Activated naive CD4-positive, alpha-beta T cell treated with anti-CD3 and anti-CD28 coated beads, Interleukin-2, amount 10 ng/mL, durations not matched to agents 7 days and 5 days (primary cell): ENCODE measurements around the gene BPIFB1.

Experiments used
- CTCF ChIA-PET: fragments of 350-600 bp; sonication (Branson Sonifier 250); formaldehyde crosslinking; loops from one replicate; lab custom pipeline; 2021; ENCODE audit warnings: antibody characterized with exemption; lab: Charles Lee
- DNase-seq: peaks from one replicate; pipeline ENCODE4 v3.0.0-alpha.2; 2020
- H3K27ac Mint-ChIP-seq: one replicate; pipeline ENCODE4 v1.8.0; 2021; ENCODE audit warnings: mild to moderate bottlenecking, moderate library complexity, mixed read lengths
- H3K27me3 Mint-ChIP-seq: one replicate; pipeline ENCODE4 v1.8.0; 2021; ENCODE audit warnings: mild to moderate bottlenecking, mixed read lengths
- H3K36me3 Mint-ChIP-seq: one replicate; pipeline ENCODE4 v1.8.0; 2021; ENCODE audit warnings: mixed read lengths
- H3K4me1 Mint-ChIP-seq: one replicate; pipeline ENCODE4 v1.8.0; 2021; ENCODE audit warnings: mixed read lengths
- H3K4me3 Mint-ChIP-seq: one replicate; pipeline ENCODE4 v1.8.0; 2021; ENCODE audit warnings: mild to moderate bottlenecking, moderate library complexity, mixed read lengths
- H3K9me3 Mint-ChIP-seq: one replicate; pipeline ENCODE4 v1.8.0; 2021; ENCODE audit warnings: mixed read lengths

BPIFB1 gene

DNA sequence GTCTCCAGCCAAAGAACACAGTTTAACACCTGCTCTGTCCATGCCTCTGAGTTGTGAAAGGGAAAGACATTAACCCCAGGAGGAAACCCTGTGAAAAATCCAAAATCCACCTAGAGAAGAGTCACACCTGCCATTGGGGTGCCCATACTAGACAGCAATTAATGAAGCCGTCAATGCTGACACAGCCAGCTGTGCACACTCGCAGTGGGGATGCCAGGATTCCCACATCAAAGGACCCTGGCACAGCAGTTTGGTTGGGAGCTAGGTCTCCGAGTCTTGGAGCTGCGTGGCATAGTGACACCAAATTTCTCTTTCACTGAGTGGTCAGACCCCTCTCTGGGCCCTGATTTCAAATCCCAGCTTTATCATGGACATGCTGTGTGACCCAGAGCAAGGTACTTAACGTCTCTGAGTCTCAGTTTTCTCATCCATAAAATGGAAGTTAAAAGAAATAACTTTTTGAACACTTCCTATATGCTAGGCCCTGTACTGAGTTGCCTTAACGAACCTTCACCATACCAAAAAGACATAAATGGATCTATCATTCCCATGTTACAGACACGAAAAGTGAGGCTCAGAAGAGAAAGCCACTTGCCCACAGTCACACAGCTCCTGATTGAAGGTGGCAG lies 30.8 kb downstream of the BPIFB1 start:
- Mint-ChIP-seq H3K9me3 (no peaks in the 10 kb centered on the region), H3K4me1 (no peaks in the 10 kb centered on the region), H3K27ac (no peak overlapping the region), H3K27me3 (peaks cover 32% of the 10 kb centered on the region), H3K4me3 (no peak overlapping the region), H3K36me3 (no peaks in the 10 kb centered on the region)
- CTCF ChIA-PET = interaction anchor here (1.1 kb wide), 1 partner anchor 26 kb away, joined by 3 read pairs; no protein-coding TSS in a partner anchor
- no peak for DNase-seq

DNA sequence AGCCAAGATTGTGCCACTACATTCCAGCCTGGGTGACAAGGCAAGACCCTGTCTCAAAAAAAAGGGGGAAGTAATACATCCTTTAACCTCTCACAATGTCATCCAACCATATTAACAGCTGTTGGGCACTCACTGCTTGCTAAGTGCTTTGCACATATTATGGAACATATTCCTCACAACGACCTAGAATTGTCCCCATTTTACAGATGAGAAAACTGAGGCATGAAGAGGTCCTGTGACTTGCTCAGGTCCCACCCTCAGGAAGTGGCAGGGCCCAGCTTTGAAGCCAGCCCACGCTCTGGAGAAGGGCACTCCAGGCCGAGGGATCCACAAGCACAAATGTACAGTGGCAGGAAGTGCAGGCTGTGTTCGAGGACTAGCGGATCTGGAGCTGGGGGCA lies 33.3 kb downstream of the BPIFB1 start:
- peaks cover 43% of the 10 kb centered on the region for H3K27me3 Mint-ChIP-seq
- H3K36me3 Mint-ChIP-seq = no peaks in the 10 kb centered on the region
- no peak overlapping the region for H3K4me3 Mint-ChIP-seq
- no peak overlapping the region for H3K27ac Mint-ChIP-seq
- no peaks in the 10 kb centered on the region for H3K9me3 Mint-ChIP-seq
- CTCF ChIA-PET = interaction anchor here (2.3 kb wide), 1 partner anchor 22 kb away, joined by 5 read pairs; no protein-coding TSS in a partner anchor
- DNase-seq = no peak
- no peaks in the 10 kb centered on the region for H3K4me1 Mint-ChIP-seq

DNA sequence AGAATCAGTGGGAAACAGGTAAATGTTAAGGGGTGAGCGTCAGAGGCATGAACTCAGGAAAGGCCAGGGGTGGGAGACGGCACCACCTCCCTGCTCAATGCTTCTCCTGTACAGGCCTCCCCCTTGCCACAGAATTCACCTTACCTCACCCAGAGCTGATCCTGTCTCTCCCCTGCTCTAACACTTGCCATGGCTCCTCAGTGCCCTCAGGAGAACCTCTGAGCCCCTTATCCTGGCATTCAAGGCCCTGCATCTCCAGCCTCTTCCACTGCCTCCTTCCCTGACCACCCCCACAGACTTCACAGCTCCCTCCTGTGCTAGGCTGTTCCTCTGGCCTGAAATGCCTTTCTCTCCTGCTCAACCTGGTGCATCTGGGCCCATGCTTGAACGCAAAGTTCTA lies 33.9 kb downstream of the BPIFB1 start:
- H3K4me1 Mint-ChIP-seq = no peaks in the 10 kb centered on the region
- peaks cover 39% of the 10 kb centered on the region for H3K27me3 Mint-ChIP-seq
- CTCF ChIA-PET = interaction anchor here (2.3 kb wide), 1 partner anchor 22 kb away, joined by 5 read pairs; no protein-coding TSS in a partner anchor
- no peak overlapping the region for H3K27ac Mint-ChIP-seq
- H3K4me3 Mint-ChIP-seq = no peak overlapping the region
- no peak for DNase-seq
- no peaks in the 10 kb centered on the region for H3K36me3 Mint-ChIP-seq
- no peaks in the 10 kb centered on the region for H3K9me3 Mint-ChIP-seq

DNA sequence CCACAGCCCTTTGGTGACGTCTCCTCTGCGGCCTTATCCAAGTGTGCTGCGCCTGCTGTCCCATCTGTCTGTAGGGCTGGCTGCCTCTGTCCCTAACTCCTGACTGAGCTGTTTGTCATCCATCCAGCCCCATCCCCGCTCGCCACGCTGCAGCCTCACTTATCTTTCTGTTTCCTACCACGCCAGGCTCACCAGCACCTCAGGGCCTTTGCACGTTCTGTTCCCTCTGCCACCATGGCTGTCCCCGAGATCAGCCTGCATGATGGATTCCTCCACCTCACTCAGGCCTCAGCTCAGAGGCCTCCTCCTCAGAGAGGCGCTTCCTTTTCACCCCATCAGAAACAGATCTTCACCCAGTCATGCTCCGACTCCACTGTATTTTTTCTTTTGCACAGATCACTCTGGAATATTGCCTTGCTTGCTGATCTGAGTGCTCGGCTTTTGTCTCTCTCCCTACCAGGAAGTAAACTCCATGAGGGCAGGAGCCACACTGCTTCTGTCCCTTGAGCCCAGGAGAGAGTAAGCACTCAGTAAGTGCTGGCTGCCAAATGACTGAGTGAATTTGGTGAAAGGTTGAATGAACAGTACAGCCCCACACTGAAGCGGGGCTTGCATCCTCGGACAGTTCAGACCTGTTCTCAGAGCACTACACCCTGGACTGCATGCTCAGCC lies 34.5 kb downstream of the BPIFB1 start:
- H3K4me3 Mint-ChIP-seq = no peak overlapping the region
- H3K4me1 Mint-ChIP-seq = no peaks in the 10 kb centered on the region
- peaks cover 45% of the 10 kb centered on the region for H3K27me3 Mint-ChIP-seq
- CTCF ChIA-PET = no interaction called here
- no peak overlapping the region for H3K27ac Mint-ChIP-seq
- no peak for DNase-seq
- no peaks in the 10 kb centered on the region for H3K36me3 Mint-ChIP-seq
- no peaks in the 10 kb centered on the region for H3K9me3 Mint-ChIP-seq

DNA sequence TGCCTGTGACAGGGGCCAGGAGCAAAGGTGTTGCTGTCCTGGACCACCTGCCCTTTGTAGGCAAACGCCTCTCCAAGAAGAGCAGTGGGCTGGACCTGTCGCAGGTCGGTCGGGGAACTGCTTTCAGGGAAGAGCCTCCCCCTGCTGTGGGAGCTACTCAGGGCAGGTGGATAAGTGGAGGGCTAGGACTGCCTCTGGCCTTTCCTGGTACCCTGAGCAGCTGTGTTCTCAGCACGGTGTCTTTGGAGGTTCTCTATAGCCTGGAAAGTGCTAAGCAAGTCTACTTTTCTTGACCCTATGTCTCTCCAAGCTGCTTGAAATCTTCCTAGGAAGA lies 35.0 kb downstream of the BPIFB1 start:
- H3K27ac Mint-ChIP-seq = no peak overlapping the region
- H3K36me3 Mint-ChIP-seq = no peaks in the 10 kb centered on the region
- no peaks in the 10 kb centered on the region for H3K4me1 Mint-ChIP-seq
- peaks cover 50% of the 10 kb centered on the region for H3K27me3 Mint-ChIP-seq
- no peak for DNase-seq
- no peaks in the 10 kb centered on the region for H3K9me3 Mint-ChIP-seq
- no peak overlapping the region for H3K4me3 Mint-ChIP-seq
- CTCF ChIA-PET = no interaction called here

DNA sequence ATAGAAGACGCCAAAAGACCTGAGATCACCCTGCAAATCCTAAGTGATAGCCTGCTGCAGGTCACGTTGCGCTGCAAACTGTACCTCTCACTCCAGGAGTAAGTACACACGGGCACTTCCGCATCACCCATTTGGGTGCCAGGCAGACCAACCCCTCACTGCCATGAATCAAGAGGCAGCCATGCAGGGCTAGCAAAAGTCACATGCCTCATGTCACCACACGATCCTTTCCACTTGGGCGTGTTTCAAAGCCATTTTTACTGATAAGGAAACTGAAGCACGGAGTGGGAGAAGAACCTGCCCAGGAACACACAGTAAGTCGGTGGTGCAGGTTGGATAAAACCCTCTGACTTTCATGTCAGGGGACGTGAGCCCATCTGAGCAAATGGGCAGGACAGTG lies 37.0 kb downstream of the BPIFB1 start:
- Mint-ChIP-seq H3K27ac (no peak overlapping the region), H3K36me3 (no peaks in the 10 kb centered on the region), H3K9me3 (no peaks in the 10 kb centered on the region), H3K4me1 (no peaks in the 10 kb centered on the region), H3K4me3 (no peak overlapping the region), H3K27me3 (peaks cover 55% of the 10 kb centered on the region)
- DNase-seq = no peak
- CTCF ChIA-PET = no interaction called here

DNA sequence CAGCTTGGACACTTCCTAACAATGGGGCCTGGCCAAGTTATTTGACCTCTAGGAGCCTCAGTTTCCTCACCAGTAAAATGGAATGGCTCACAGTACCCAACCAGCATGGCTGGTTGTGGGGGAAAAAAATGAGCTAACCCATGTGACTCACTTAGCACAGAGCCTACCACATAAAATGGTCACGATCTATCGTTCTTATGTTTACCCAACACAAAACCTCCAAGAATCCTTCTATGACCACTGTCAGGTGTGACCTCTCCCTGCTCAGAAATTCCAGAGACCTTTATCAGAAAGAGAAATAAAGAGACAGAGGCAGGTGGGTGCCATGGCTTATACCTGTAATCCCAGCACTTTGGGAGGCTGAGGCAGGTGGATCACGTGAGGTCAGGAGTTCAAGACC lies 39.4 kb downstream of the BPIFB1 start:
- Mint-ChIP-seq H3K4me3 (no peak overlapping the region), H3K4me1 (no peaks in the 10 kb centered on the region), H3K27me3 (peaks cover 44% of the 10 kb centered on the region), H3K36me3 (no peaks in the 10 kb centered on the region), H3K27ac (no peak overlapping the region), H3K9me3 (no peaks in the 10 kb centered on the region)
- CTCF ChIA-PET = no interaction called here
- DNase-seq = no peak

DNA sequence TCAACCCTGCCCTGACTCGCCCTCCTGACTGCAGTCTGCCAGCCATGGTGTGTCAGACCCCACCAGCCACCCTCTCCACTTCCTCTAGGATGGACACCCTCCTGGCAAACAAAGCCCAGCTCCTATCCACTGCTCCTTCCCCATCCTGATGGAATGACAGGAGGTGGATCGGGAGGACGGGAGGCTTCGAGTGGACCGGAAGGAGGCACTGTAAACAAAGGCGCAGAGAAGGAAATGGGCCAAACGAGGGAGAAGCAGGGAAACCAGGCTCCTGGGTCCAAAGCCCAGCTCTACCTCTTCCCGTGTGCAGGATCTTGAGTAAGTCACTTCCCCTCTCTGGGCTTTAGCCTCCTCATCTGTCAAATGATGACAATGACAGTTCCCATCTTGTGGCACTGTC lies 40.2 kb downstream of the BPIFB1 start:
- Mint-ChIP-seq H3K27ac (no peak overlapping the region), H3K4me1 (no peaks in the 10 kb centered on the region), H3K9me3 (no peaks in the 10 kb centered on the region), H3K36me3 (no peaks in the 10 kb centered on the region), H3K4me3 (no peak overlapping the region), H3K27me3 (peaks cover 45% of the 10 kb centered on the region)
- DNase-seq = no peak
- CTCF ChIA-PET = no interaction called here

DNA sequence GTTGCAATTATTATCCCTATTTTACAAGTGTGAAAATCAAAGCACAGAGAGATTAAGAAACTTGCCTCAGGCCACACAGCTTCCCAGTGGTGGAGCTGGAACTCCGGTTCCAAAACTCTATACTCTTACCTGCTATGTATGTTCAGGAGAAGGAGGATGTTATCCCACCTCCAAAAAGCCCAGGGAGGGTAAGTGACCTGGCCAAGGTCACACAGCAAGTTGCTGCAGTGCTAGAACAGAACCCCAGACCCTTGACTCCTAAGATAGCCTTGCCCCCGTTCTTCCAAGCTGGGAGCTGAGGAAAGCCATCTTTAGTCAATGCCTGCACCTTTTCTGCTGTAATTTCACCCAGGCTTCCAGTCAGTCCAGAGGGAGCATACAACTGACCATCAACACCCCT lies 42.3 kb downstream of the BPIFB1 start:
- Mint-ChIP-seq H3K9me3 (no peaks in the 10 kb centered on the region), H3K4me1 (no peaks in the 10 kb centered on the region), H3K27me3 (peaks cover 46% of the 10 kb centered on the region), H3K27ac (no peak overlapping the region), H3K36me3 (no peaks in the 10 kb centered on the region), H3K4me3 (no peak overlapping the region)
- no peak for DNase-seq
- CTCF ChIA-PET = no interaction called here

DNA sequence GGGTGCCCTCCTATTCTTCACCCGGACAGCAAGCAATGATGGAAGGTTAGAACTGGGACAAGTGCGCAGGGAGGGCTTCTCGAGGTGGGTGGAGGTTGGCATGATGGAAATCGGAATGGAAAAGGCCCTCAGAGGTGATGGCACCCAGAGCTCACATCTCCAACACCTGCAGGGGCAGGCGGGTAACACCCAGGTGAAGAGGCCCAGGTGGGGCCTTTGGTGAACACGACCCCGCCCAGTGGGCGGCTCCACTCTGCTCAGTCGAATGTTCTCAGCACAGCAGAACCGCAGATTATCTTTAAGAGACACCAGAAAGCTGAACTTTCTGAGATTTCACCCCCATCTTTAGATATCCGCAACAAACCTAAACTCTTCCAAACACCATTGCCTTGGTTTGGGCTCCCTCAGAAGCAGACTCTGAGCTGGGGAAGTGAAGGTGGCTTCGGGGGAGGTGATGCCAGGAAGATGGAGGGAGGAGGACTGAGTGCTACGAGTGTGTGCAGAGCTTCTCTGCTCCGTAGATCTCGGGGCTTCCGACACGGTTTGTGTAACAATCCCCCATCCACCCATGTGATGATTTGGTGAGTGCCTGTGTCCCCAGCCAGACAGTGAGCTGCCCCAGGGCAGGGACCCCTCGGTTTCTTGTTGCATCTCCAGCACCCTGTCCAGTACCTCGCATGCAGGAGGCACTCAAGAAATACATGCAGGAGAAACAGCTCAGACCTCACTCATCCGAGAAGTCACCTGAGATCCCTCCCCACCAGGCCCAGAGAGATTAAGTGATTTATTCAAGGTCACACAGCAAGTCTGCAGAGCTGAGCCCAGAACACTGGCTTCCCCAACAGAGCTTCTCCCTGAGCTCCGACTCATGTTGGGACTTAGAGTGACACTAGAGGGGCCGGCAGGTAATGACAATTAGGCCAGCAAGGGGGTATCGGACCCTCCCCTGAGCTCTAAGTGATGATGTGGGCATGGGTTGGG lies 45.4 kb downstream of the BPIFB1 start:
- Mint-ChIP-seq H3K27ac (no peak overlapping the region), H3K4me1 (no peaks in the 10 kb centered on the region), H3K9me3 (no peaks in the 10 kb centered on the region), H3K27me3 (peaks cover 50% of the 10 kb centered on the region), H3K4me3 (no peak overlapping the region), H3K36me3 (no peaks in the 10 kb centered on the region)
- no peak for DNase-seq
- CTCF ChIA-PET = no interaction called here

DNA sequence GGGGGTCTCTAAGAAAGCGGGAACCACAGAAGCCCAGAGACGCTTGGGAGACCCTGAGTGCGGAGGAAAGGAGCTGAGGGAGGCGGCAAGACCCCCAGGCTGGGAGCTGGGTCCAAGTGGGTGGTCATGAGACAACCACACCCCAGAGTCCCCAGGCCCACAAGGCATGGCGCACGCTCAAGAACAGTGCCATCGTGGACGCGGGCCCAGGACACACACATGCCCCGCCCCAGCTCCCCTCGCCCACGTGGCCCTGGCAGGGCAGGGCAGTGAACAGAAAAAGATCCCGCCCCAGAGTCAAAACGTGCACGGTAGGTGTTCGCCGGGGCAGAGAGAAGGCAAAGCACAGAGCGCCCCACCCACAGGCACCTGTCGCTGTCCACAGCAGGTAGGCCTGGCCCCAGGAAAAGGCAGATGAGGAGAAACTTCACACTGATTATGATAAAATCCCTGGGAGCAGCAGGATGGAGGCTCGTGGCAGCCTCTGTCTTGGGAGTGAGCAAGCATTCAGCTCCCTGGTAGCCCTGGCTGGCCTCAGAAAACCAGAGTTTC lies 50.0 kb downstream of the BPIFB1 start:
- CTCF ChIA-PET = no interaction called here
- DNase-seq = no peak
- Mint-ChIP-seq H3K9me3 (no peaks in the 10 kb centered on the region), H3K27ac (no peak overlapping the region), H3K36me3 (no peaks in the 10 kb centered on the region), H3K27me3 (peaks cover 43% of the 10 kb centered on the region), H3K4me1 (no peaks in the 10 kb centered on the region), H3K4me3 (no peak overlapping the region)

DNA sequence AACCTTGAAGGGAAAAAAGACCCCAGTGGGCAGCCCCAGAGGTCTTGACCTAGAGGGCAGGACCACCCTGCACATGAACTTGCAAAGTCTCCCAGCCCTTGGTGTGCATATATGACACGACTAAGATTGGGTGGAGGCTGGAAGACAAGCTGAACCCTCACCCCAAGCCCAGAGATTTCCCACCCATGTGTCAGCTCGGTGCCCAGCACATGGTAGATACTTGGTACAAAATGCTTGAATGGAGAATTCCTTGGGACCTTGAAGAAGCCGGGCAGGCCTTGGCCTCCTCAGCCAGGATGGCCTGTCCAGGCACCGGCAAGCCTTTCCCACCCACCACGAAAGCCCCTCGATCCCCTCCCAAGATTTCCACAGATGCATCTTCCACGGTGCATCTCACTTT lies 50.6 kb downstream of the BPIFB1 start:
- CTCF ChIA-PET = no interaction called here
- H3K27me3 Mint-ChIP-seq = peaks cover 36% of the 10 kb centered on the region

DNA sequence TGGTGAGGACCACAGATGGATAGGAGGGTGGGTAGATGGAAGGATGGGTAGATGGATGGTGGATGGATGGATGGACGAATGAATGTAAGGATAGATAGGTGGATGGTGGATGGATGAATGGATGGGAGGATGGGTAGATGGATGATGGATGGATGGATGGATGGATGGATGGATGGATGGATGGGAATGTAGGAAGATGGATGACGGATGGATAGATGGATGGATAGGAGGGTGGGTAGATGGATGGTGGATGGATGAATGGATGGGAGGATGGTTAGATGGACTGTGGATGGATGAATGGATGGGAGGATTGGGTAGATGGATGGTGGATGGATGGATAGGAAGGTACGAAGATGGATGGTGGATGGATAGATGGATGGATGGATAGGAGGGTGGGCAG lies 51.1 kb downstream of the BPIFB1 start:
- Mint-ChIP-seq H3K4me3 (no peak overlapping the region), H3K27ac (no peak overlapping the region), H3K4me1 (no peaks in the 10 kb centered on the region), H3K27me3 (peaks cover 31% of the 10 kb centered on the region), H3K9me3 (no peaks in the 10 kb centered on the region), H3K36me3 (no peaks in the 10 kb centered on the region)
- CTCF ChIA-PET = no interaction called here
- no peak for DNase-seq

More for the DNA sequence above, 50.6 kb downstream of the BPIFB1 start:
- no peaks in the 10 kb centered on the region for H3K36me3 Mint-ChIP-seq
- no peaks in the 10 kb centered on the region for H3K9me3 Mint-ChIP-seq
- H3K27ac Mint-ChIP-seq = no peak overlapping the region
- no peak overlapping the region for H3K4me3 Mint-ChIP-seq
- no peak for DNase-seq
- no peaks in the 10 kb centered on the region for H3K4me1 Mint-ChIP-seq

DNA sequence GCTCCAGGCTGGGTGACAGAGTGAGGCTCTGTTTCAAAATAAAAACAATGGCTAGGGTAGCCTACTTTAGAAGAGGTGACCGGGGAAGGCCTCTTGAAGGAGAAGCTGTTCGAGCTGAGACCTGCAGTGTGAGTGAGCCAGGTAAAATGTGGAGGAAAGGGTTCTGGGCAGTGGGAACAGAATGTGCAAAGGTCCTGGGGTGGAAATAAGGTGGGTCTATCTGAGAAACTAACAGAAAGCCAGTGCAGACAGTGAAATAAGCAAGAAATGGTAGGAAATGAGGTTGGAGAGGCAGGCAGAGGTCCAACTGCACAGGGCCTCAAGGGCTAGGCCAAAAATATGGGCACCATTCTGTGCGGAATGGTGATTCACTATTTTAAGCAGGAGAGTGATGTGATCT lies 53.4 kb downstream of the BPIFB1 start:
- no peaks in the 10 kb centered on the region for H3K4me1 Mint-ChIP-seq
- DNase-seq = no peak
- CTCF ChIA-PET = no interaction called here
- no peaks in the 10 kb centered on the region for H3K9me3 Mint-ChIP-seq
- no peak overlapping the region for H3K27ac Mint-ChIP-seq
- H3K27me3 Mint-ChIP-seq = peaks cover 20% of the 10 kb centered on the region
- no peak overlapping the region for H3K4me3 Mint-ChIP-seq
- H3K36me3 Mint-ChIP-seq = no peaks in the 10 kb centered on the region
